Measurements from ENCODE around the gene KIF26B.
"Not testable (repeated sequence)": the region's sequence is repeated elsewhere in the genome, so short reads cannot be mapped to it uniquely, and the experiment has no call there.

The KIF26B gene

DNA sequence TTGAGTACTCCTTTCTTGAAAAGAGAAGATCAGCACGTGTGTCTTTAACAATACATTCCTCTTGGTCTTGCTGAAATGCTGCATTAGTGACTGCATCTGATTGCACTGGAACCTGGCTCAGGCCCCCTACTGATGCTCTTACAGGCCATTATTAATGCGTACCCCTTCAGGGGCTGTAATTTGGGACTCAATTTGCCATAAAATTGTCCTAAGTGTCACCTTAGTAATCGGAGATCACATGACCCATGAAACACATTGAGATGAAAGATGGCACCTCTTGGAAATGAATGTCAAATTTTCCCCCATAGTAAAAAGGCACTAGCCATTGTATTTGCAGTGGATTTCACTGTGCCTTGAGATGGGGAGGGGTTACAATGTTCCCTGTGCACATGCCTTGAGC, 563.3 kb downstream of the KIF26B start:
- H3K4me3 ChIP-seq (replicated peaks in 1 of 2; ENCODE audit: low read depth in 2 of 2, low read length in 2 of 2) = no peak overlapping the region
- TF ChIP-seq, protein P1, sequence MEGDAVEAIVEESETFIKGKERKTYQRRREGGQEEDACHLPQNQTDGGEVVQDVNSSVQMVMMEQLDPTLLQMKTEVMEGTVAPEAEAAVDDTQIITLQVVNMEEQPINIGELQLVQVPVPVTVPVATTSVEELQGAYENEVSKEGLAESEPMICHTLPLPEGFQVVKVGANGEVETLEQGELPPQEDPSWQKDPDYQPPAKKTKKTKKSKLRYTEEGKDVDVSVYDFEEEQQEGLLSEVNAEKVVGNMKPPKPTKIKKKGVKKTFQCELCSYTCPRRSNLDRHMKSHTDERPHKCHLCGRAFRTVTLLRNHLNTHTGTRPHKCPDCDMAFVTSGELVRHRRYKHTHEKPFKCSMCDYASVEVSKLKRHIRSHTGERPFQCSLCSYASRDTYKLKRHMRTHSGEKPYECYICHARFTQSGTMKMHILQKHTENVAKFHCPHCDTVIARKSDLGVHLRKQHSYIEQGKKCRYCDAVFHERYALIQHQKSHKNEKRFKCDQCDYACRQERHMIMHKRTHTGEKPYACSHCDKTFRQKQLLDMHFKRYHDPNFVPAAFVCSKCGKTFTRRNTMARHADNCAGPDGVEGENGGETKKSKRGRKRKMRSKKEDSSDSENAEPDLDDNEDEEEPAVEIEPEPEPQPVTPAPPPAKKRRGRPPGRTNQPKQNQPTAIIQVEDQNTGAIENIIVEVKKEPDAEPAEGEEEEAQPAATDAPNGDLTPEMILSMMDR (IDR thresholded peaks at IDR 0.05; ENCODE audit: low read depth, low read length) = no peak
- DNase-seq (ENCODE audit: low read depth in 2 of 2) = no peak

DNA sequence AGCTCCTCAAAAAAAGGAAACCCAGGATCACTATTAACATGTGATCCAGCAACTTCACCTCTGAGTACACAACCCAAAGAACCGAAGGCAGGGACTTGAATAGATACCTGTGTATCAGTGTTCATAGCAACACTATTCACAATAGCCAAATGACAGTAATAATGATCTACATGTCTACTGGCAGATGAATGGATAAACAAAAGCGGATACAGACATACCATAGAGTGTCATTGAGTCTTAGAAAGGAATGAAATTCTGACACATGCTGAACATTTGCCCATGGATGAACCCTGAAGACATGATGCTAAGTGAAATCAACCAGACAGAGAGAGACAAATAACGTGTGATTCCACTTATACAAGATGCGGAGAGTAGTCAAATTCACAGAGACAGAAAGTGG, 564.2 kb downstream of the KIF26B start:
- no peak for DNase-seq (ENCODE audit: low read depth in 2 of 2)
- TF ChIP-seq, protein P1 (IDR thresholded peaks at IDR 0.05; ENCODE audit: low read depth, low read length) = no peak
- no peak overlapping the region for H3K4me3 ChIP-seq (replicated peaks in 1 of 2; ENCODE audit: low read depth in 2 of 2, low read length in 2 of 2)

DNA sequence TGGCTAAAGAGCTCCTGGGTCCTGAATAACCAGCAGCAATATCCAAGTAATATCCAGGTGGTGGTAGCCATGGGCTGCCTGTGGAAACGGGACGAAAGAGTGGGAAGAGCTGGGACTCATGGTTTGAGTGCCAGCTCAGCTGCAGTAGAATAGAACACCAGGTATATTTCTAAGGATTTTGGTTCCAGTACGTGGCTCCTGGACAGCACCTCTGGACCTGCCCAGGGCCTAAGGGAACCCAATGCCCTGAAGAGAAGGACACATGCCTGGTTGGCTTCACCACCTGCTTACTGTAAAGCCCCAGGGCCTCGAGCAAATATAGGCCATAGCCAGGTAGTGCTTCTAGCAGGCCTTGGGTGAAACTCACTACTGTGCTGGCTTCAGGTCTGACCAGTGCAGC, 566.7 kb downstream of the KIF26B start:
- H3K4me3 ChIP-seq (replicated peaks in 1 of 2; ENCODE audit: low read depth in 2 of 2, low read length in 2 of 2) = no peak overlapping the region
- no peak for DNase-seq (ENCODE audit: low read depth in 2 of 2)
- TF ChIP-seq, protein P1 (IDR thresholded peaks at IDR 0.05; ENCODE audit: low read depth, low read length) = no peak

DNA sequence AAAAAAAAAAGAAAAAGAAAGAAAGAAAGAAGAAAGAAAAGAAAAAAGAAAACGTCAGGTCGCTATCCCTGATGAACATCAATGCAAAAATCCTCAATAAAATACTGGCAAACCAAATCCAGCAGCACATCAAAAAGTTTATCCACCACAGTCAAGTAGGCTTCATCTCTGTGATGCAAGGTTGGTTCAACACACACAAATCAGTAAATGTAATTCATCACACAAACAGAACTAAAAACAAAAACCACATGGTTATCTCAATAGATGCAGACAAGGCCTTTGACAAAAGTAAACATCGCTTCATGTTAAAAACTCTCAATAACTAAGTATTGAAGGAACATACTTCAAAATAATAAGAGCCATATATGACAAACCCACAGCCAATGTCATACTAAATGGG, 573.2 kb downstream of the KIF26B start:
- not testable (repeated sequence) for H3K4me3 ChIP-seq (replicated peaks in 1 of 2; ENCODE audit: low read depth in 2 of 2, low read length in 2 of 2); DNase-seq (ENCODE audit: low read depth in 2 of 2)

DNA sequence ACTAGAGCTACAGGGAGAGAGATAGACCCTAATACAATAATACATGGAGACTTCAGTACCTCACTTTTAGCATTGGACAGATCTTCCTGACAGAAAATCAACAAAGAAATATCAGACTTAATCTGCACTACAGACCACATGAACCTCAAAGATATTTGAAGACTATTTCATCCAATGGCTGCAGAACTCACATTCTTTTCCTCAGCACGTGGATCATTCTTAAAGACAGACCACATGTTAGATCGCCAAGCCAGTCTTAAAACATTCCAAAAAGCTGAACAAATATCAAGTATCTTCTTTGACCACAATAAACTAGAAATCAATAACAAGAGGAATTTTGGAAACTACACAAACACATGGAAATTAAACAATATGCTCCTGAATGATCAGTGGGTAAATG, 576.0 kb downstream of the KIF26B start:
- DNase-seq (ENCODE audit: low read depth in 2 of 2) = no peak
- no peak overlapping the region for H3K4me3 ChIP-seq (replicated peaks in 1 of 2; ENCODE audit: low read depth in 2 of 2, low read length in 2 of 2)
- TF ChIP-seq, protein P1 (IDR thresholded peaks at IDR 0.05; ENCODE audit: low read depth, low read length) = no peak

DNA sequence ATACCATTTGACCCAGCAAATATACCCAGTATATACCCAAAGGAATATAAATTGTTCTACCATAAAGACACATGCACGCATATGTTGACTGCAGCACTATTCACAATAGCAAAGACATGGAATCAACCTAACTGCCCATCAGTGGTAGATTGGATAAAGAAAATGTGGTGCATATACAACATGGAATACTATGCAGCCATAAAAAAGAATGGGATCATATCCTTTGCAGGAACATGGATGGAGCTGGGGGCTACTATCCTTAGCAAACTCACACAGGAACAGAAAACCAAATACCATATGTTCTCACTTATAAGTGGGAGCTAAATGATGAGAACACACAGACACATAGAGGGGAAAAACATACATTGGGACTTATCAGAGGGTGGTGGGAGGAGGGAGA, 585.6 kb downstream of the KIF26B start:
- H3K4me3 ChIP-seq (replicated peaks in 1 of 2; ENCODE audit: low read depth in 2 of 2, low read length in 2 of 2); DNase-seq (ENCODE audit: low read depth in 2 of 2): not testable (repeated sequence)

DNA sequence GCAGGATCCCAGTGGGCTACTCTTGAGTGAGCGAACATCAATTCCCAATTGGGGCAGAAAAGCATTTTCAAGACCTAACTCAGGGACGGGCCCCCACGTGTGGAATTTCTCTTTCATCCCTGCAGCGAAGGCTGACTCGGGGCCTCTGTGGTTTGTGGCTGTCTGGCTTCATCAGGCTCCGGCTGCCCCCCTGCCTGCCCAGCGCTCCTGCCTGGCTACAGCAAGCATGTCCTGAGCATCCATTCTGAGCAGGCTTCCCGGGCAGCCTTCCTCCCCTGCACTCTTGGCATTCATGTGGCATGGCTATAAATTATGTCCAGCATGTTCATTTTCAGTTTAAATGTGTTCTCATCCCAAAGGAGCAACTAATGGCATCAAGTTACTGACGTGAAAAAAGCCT, 588.1 kb downstream of the KIF26B start:
- DNase-seq (ENCODE audit: low read depth in 2 of 2) = no peak

DNA sequence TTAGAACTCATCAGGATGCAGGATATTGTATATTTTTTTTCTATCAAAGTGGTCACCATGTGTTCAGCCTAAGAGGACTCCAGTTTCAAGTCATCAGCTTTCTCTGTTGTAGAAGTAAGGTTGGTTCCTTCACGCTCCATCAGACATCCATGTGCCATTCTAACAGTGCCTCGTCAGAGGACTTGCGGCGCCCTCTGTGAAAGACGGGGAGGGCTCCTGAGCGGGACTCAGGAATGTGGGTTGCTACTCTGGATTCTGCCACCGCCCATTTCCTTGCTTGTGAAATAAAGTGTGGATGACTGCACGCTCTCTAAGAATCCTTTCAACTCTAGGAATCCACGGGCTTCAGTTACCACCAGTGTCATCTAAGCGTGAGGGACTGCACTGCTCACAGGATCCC, 593.5 kb downstream of the KIF26B start:
- TF ChIP-seq, protein P1 (IDR thresholded peaks at IDR 0.05; ENCODE audit: low read depth, low read length) = no peak
- no peak for DNase-seq (ENCODE audit: low read depth in 2 of 2)
- no peak overlapping the region for H3K4me3 ChIP-seq (replicated peaks in 1 of 2; ENCODE audit: low read depth in 2 of 2, low read length in 2 of 2)

More for the DNA sequence above, 588.1 kb downstream of the KIF26B start:
- TF ChIP-seq, protein P1 (IDR thresholded peaks at IDR 0.05; ENCODE audit: low read depth, low read length) = no peak
- no peak overlapping the region for H3K4me3 ChIP-seq (replicated peaks in 1 of 2; ENCODE audit: low read depth in 2 of 2, low read length in 2 of 2)
